Dermis microvascular lymphatic vessel endothelial cell (primary cell): Measurements from ENCODE around the gene CECR2. TPM values are rescaled to one million over a fixed set of nuclear protein-coding genes. Genes with fewer than 3 reads are reported as not detected.

ENCODE experiments used
- DNase-seq, 2 donors: peaks; one replicate each; pipeline versions ENCODE4 v3.0.0 to v3.0.0-alpha.2; 2010; ENCODE audit warnings: low read depth in 2 of 2
- total RNA-seq: library from RNA; depleted of rRNA; stranded (reverse); fragments of >200 nt; gene quantifications from 2 replicates; pipeline ENCODE4 v1.2.1, GENCODE V29; 2014

The CECR2 gene
- total RNA-seq, result under 0.01 TPM in 2 replicates

DNA sequence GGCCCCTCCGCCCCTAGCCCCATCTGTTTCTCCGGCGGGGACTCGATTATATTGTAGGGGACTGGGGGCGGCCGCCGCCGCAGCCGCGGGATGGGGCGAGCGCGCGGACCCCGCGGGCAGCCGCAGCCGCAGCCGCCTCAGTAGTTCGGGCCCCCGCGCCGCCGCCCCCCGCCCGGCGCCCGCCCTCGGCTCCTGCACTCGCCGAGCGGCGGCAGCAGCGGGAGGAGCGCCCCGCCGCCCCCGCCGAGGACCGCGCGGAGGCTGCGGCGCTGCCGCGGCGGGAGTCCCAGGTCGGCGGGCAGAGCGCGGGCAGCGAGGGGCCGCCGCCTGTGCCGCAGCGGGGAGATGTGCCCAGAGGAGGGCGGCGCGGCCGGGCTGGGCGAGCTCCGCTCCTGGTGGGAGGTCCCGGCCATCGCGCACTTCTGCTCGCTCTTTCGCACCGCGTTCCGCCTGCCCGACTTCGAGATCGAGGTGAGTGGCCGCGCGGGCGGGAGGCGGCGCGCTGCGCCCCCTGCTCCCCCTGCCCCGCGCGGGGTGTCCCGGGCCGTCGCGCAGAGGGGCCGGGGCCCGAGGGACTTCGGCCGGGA lies at the start of gene CECR2:
CECR2 (plus strand) TSS at position 22 of the 587 bp plus-strand sequence; CDS start at position 346, 324 bp downstream.
- peak in 1 of 2 donors; percentile 31 for DNase-seq

DNA sequence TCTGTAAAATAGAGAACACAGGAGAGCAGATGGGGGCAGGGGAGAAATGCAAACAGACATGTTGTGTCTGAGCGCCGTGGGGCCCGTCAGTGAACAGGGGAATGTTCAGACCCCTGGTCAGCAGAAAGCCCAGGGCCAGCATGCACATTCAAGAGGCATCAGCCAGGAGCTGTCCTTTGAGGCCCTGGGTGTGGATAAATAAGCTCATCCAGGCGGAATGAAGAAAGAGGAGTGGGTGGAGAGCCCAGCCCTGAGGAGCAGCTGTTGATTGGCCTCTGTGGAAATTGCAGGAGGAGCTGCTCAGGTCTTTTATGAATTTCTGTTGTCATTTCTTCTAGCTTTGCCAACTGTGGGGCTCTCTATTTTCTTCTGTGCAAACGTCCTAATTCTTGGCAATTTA lies 49.7 kb upstream of the CECR2 start:
- no peak for DNase-seq

DNA sequence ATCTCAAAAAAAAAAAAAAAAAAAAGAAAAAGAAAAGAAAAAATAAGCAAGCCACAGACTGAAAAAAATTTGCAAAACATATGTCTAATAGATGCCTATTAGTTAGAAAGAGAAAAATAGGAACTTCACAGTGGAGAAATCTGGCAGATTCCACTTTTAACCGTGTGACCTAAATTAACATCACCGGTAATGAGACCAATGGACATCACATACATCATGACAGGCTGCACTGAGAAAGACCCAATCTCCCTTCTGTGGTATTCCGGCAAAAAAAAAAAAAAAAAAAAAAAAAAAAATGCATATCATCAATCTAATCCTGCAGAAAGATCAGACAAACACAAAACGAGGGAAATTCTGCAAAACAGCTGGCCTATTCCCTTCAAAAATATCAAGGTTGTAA lies 46.7 kb upstream of the CECR2 start:
- no peak for DNase-seq

DNA sequence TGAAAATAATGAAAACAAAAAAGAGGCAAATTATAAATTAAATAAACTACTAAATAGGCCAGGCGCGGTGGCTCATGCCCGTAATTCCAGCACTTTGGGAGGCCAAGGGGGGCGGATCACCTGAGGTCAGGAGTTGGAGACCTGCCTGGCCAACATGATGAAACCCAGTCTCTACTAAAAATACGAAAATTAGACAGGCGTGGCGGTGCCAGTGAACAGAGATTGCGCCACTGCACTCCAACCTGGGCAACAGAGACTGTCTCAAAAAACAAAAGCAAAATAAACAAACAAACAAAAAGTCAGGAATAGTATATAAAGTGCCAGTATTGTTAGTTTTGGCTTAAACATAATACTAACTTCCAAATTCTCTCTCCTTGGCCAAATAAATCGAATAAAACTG lies 37.6 kb upstream of the CECR2 start:
- DNase-seq, result no peak

DNA sequence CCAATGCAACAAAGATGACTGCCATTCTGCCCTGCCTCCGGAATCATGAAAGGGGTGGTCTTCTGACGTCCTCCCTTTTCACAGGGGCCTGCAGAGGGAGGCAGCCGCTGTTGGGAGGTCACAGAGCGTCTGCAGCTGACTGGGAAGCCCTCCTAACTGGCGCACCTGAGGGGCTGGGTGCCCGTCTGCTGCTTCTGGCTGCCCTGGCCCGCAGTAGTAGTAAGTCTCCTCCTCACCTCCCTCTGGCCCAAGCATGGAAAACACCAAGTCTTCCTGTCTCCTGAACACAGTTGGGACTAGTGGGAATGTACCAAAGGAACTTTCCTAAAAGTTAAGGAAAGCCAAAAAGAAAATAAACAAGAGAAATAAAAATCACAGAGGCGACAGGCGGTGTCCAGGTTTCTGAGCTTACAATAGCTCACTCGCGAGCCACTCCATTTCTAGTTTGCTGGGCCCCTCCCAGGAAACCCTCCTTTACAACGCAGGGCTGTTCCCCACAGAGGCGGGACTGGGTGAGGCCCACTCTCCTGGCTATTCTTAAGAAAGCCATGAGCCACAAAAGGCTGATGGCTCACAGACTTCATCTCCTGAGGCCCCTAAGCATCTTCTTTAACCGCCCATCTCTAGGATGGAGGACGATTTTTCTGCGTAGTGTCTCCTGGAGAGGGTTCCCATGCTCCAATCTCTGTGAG lies 37.0 kb upstream of the CECR2 start:
- DNase-seq, result no peak

DNA sequence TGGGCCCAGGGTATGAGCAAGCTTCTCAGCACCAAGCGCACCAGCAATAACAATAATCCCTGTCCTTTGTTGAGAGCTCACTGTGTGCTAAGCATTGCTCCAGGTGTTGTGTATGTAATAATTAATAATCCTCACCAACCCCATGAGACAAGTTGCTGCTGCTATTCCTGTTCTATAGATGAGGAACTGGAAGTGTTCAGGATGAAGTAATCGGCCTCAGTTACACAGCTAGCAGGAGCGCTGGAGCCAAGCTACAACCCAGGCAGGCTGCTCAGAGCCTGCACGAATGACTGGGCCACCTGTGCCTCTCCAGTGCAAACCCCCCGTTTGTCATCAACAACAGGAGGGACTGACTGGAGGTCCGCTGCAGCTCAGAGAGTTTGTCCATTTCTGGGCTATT lies 35.2 kb upstream of the CECR2 start:
- DNase-seq, result no peak

DNA sequence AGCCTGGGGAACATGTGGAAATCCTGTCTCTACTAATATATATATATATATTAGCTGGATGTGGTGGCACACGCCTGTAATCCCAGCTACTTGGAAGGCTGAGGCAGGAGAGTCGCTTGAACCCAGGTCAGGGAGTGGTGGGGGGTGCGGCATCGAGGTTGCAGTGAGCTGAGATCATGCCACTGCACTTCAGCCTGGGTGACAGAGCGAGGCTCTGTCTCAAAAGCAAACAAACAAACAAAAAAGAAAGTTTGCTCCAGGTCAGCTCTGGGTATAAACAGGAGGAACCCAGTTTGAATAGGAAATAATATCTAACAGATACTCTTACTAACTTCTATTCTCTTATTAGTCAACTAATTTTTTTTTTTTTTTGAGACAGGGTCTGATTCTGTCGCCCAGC lies 34.3 kb upstream of the CECR2 start:
- no peak for DNase-seq

DNA sequence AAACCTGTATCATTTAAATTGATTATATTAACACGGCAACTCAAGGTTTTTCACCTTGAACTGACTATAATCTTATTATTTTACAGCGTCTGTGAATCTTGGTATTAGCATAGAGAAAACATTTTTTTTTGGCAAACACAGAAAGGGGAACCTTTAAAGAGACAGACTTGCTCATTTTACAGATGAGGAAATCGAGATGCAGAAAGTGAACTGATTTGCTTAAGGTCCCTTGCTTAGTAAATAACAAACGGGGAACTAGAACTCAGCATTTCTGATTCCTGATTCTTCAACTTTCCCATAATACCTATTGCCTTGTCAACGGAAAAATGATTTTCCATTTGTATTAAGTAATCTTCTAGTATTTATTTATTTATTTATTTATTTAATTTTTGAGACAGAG lies 33.2 kb upstream of the CECR2 start:
- DNase-seq, result no peak

DNA sequence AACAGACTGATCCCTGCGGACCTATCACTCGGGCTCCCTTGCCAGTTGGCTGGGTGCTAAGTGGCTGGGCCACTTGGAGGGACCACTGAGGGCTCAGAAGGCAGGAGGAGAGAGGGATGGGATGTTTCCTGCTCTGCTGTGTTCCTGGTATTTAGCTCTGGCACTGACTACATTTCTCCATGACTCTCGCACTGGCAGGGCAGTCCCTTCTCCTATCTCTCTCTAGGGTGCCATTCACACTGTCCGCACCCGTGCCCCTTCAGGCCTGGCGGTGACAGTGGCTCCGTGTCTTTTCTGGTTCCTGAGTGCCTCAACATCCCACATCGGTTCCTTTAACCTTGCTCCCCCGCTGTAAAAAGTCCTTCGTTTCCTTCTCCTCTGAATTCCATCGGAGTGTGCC lies 31.6 kb upstream of the CECR2 start:
- no peak for DNase-seq

DNA sequence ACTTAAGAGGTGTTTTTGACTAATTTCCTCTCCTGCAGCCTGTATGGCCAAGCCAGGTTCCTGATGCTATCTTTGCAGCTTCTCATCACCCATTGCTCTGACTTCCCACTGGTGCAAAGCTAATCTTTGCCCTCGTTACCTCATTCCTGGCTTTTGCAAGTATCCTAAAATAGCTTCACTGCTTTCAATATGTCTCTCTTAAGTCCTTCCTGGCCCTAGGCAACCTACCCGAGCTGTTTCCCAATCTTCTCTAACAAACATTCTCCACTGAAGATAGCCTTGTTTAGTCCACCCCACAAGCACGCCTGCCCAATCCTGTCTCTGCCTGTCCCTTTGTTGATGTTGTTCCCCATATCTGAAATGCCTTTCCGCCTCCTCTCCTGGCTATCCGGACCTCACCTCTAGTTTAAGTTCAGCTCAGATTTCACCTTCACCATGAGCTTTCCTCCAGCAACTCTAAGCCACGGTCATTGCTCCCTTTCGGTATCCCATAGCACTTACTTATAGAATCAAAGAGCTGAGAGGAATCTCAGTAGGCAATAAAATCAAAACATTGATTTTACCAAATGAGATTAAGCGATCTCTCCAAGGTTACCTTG lies 30.1 kb upstream of the CECR2 start:
- no peak for DNase-seq

DNA sequence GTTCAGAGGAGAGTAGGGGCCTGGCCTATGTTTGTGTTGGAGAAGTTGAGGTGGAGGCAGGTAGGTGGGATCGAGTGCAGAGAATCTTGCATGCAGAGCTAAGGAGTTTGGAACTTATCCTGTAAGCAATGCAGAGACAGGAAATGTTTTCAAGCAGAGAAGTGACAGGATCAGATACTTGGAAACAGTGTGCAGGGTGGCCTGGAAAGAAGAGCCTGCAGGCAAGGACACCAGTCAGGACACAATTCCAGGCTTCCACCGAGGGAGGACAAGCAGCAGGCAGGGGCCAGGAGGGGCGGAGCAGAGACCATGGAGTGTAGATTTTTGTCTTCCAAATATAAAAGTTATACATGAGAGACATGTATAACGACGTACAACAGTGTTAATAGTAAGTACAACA lies 26.9 kb upstream of the CECR2 start:
- DNase-seq, result no peak

DNA sequence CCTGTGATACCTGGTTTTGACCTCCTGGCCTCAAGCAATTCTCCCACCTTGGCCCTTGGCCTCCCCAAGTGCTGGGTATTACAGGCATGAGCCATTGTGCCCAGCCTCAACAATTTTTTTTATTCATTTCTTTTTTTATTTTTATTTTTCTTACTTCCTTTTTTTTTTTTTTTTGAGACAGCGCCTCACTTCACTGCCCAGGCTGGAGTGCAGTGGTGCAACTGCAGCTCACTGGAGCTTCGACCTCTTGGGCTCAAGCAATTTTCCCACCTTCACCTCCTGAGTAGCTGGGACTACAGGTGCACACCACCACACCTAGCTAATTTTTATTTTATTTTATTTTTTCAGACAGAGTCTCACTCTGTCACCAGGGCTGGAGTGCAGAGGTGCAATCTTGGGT lies 25.5 kb upstream of the CECR2 start:
- no peak for DNase-seq

DNA sequence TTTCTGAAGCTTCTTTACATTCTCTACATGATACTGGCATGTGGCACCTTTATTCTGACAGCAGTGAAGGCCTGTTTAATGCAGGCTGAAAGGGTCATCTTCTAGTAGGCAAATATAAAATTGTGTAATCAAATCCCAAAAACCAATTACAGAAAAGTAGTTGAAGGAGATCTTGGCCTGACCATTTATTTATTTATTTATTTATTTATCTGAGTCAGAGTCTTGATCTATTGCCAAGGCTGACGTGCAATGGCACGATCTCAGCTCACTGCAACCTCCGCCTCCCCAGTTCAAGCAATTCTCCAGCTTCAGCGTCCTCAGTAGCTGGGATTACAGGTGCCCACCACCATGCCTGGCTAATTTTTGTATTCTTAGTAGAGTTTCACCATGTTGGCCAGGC lies 22.7 kb upstream of the CECR2 start:
- DNase-seq, result no peak

DNA sequence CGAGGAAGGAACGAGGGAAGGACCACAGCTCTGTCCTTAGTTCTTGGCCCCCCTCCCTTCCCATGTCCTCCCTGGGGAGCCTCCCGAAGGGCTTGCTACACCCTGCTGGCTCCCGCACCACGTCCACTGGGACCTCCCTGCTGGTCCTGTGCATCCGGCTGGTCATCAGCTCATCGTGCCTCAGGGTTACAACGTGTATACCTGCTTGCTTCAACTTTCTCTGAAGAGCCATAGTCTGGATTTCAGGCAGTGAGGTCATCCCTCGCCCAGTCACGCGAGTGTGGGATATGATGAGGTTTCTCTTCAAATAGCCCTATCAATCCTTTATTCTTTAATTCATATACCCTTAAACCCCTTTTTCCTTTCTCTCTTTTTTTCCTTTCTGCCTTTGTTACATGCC lies 21.5 kb upstream of the CECR2 start:
- no peak for DNase-seq

DNA sequence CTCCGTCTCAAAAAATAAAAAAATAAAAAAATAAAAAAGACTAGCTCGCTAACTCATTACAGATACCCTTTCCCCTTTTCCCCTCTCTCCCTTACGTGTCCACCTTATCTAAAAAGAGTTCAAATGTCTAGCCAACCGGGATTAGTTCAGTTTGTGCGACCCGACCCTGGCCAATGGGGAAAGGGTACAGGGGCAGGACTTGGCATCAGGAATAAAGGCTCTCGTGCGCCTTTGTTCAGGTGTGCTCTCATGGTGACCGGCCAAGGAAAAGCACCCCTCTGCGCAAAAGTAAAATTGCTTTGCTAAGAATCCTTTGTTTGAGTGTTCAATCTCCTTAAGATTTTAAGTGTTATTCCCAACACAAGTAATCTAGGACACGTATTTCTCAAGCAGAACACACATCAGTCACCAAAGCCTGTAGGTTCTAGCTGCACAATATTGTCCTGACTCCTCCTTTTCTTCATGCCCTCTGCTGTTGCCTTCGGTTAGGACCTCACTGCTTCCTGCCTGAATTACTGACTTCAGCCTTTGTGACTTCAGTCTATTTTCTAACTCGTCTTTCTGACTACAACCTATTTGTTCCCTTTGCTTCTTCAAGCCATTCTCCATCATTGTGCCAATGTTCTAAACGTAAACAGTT lies 20.7 kb upstream of the CECR2 start:
- no peak for DNase-seq

DNA sequence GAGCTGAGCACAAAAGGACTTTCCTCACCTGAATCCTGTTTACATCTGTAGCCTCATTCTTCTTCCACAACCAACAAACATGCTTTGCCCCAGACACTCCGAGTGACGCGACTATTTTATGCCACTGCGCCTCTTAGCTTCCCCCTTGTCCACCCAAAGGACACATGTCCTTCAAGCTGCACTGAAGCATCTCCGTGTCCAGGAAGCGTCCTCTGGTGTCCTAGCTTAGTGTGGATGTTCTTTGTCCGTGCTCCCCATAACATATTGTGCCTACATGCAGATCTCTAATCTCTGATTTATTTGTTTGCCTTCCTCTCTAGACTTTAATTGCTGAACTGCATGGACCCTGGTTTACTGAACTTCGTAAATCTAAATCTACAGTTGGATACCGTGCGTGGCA lies 20.1 kb upstream of the CECR2 start:
- DNase-seq, result no peak

DNA sequence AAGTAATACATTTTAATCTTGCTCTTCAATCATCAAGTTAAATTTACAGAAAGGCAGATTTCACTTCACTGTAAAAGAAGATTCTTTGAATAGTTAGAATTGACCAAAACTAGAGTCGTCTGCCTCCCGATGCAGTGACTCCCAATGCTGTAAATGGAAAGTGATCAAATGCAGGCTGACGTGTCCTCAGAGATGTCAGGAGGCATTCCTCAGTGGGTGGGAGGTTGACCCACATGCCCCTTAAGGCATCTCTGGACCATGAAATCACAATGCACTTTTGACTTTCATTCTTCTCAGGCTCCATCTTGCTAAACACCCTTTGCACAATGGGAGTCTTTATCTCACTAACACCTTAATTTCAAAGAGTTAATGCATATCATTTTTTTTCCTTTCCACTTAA lies 19.0 kb upstream of the CECR2 start:
- DNase-seq, result no peak

DNA sequence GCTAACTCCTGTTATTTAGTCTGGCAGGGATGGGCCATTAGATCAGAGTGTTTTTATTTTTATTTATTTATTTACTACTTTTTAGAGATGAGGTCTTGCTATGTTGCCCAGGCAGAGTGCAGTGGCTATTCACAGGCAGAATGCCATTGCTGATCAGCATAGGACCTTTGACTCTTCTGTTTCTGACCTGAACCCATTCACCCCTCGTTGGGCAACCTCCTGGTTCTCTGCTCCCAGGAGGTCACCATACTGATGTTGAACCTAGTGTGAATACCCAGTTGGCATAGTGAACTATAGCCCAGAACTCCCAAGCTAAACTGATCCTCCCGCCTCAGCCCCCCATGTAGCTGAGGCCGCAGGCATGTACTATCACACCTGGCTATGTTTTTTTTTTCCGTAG lies 16.5 kb upstream of the CECR2 start:
- no peak for DNase-seq

DNA sequence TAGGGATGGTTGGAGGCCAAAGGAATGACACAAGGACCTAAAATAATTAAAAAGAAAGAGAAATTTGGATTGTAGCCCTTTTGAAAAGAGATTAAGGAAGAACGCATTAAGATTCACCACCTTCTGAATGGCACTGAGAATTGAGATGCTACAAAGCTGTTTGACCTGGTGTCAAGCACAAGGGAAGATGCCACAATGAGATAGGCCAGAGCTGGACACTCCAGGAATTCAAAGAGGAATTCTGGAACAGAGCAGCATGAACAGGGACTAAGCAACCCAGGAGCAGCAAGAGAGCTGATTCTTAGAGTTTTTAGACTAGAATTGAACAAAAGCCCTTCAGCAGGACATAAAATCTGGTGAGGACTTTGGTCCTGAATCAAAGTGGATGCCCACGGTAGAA lies 11.6 kb upstream of the CECR2 start:
- no peak for DNase-seq

DNA sequence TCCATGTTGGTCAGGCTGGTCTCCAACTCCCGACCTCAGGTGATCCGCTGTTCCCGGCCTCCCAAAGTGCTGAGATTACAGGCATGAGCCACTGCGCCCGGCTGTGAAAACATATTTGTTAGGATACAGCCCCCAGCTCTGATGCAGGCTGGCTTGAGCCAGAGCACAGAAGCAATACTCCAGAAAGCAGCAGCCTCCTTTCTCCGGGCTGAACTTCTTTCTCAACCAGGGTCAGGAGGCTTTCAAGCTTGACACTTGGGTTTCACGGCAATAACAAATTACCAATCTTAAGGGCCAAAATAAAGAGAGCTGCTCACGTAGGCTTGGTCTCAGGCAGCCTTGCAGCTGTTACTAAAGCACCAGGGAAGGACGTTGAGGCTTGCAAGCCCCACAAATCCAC lies 10.8 kb upstream of the CECR2 start:
- no peak for DNase-seq

DNA sequence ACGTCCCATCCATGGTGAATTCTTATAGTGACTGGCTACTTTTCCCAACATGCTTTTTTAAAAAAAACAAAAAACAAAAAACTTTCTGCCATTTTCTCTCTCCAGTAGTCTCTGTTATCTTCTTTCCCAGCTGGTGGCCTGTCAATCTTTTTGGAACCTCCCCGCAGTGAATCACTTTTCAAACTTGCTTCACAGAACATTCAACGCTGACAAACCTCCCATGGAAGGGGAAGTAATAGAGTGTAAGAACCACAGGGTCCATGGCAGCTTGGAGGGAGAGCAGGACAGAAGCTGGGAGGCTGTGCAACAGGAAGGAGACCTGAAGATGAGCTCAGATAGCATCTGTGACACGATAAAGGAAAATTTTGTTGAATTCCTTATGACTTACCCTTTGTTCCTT lies 9.8 kb upstream of the CECR2 start:
- DNase-seq, result no peak

DNA sequence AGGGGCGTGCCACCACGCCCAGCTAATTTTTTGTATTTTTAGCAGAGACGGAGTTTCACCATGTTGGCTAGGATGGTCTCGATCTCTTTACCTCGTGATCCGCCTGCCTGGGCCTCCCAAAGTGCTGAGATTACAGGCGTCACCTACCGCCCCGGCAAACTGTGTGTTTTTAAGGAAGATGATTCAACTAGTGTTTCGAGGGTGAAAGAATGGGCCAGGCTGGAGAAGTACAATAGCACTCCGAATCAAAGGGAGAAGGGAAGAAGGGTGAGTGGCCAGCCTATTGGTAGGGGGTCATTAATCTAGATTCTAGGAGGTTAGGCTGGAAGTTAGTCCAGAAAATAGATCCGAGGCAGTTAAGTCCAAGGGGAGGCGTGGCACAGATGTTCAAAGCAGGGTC lies 2.9 kb upstream of the CECR2 start:
- DNase-seq, result no peak

DNA sequence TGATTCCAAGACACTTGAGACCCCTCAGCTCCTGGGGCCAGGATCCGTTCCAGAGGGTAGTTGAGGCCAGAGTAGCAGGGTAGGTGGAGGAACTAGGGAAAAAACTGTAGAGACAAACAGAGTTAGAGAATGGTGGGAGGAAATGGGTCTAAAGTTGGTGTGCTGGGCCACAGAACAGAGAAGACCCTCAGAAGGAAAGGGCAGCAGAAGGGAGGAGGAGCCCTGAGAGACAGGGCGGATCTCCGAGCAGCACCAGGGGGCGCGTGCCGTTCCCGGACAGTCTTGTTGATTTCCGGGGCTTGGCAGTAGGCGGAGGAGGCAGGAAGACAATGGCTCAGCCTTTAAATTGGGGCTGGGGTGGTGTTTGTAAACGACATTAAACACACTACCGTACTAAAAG lies 2.4 kb upstream of the CECR2 start:
- DNase-seq, result no peak
